Mesendoderm (in vitro differentiated cells): ENCODE data around the gene FOS.

ENCODE experiments used
- DNase-seq: peaks from one replicate; pipeline ENCODE4 v3.0.0; 2013
- H2AK5ac ChIP-seq: 2 replicates; pipeline ENCODE4 v1.6.1; 2013; ENCODE audit warnings: low read length, inconsistent platforms
- H2BK120ac ChIP-seq: 2 replicates; pipeline ENCODE4 v1.6.1; 2013; ENCODE audit warnings: low read depth, mild to moderate bottlenecking, low read length, moderate library complexity, mixed read lengths
- H2BK15ac ChIP-seq: replicated peaks from 2 replicates; pipeline ENCODE4 v1.6.1; 2013; ENCODE audit warnings: low read depth, mild to moderate bottlenecking, moderate library complexity
- H2BK5ac ChIP-seq: 2 replicates; pipeline ENCODE4 v1.6.1; 2013; ENCODE audit warnings: low read length, inconsistent platforms
- H3K18ac ChIP-seq: 2 replicates; pipeline ENCODE4 v1.6.1; 2013; ENCODE audit warnings: mild to moderate bottlenecking, low read length, mixed read lengths
- H3K23ac ChIP-seq: one replicate; pipeline ENCODE4 v1.6.1; 2013; ENCODE audit warnings: low read length
- H3K27ac ChIP-seq: 2 replicates; pipeline ENCODE4 v1.5.1; 2013; ENCODE audit warnings: low read depth, mild to moderate bottlenecking, inconsistent platforms, low read length, moderate library complexity
- H3K27me3 ChIP-seq: 2 replicates; pipeline ENCODE4 v1.6.1; 2013; ENCODE audit warnings: low read length, control low read depth, mild to moderate bottlenecking, inconsistent platforms; ENCODE audit not compliant: insufficient read depth, poor library complexity
- H3K36me3 ChIP-seq: 2 replicates; pipeline ENCODE4 v1.6.1; 2013; ENCODE audit warnings: low read length, inconsistent platforms; ENCODE audit not compliant: control insufficient read depth, insufficient read depth
- H3K4ac ChIP-seq: one replicate; pipeline ENCODE4 v1.6.1; 2013; ENCODE audit warnings: low read depth, mild to moderate bottlenecking, low read length, moderate library complexity
- H3K4me1 ChIP-seq: 2 replicates; pipeline ENCODE4 v1.6.1; 2013; ENCODE audit warnings: low read depth, low read length, inconsistent platforms; ENCODE audit not compliant: control insufficient read depth
- H3K4me2 ChIP-seq: 2 replicates; pipeline ENCODE4 v1.6.1; 2013; ENCODE audit warnings: low read length
- H3K4me3 ChIP-seq: 2 replicates; pipeline ENCODE4 v1.5.1; 2013; ENCODE audit warnings: mild to moderate bottlenecking, low read length
- H3K56ac ChIP-seq: one replicate; pipeline ENCODE4 v1.6.1; 2013; ENCODE audit warnings: low read length
- H3K79me1 ChIP-seq: 2 replicates; pipeline ENCODE4 v1.6.1; 2013; ENCODE audit warnings: low read length, inconsistent platforms
- H3K79me2 ChIP-seq: 2 replicates; pipeline ENCODE4 v1.6.1; 2013; ENCODE audit warnings: mild to moderate bottlenecking, low read length; ENCODE audit not compliant: control insufficient read depth, insufficient read depth
- H3K9ac ChIP-seq: 2 replicates; pipeline ENCODE4 v1.6.1; 2013; ENCODE audit warnings: low read length, inconsistent platforms
- H4K5ac ChIP-seq: one replicate; pipeline ENCODE4 v1.6.1; 2013; ENCODE audit warnings: low read length
- H4K8ac ChIP-seq: one replicate; pipeline ENCODE4 v1.6.1; 2013; ENCODE audit warnings: low read depth, mild to moderate bottlenecking, control low read depth, low read length, moderate library complexity
- WGBS: extraction: QIAGEN DNeasy Blood & Tissue Kit; methylation state at CpG from one replicate; pipeline ENCODE4 v1.1.7; 2013; ENCODE audit warnings: low lambda C conversion rate, missing lambda C conversion rate; ENCODE audit not compliant: insufficient coverage; ENCODE audit errors: extremely low coverage; 5-methylcytosine and 5-hydroxymethylcytosine counted together

FOS gene

GRCh38 chr14:75320196-75320595 lies 41.6 kb downstream of the FOS start:
- Histone ChIP-seq H3K27ac (no peak overlapping the region), H2AK5ac (no peak overlapping the region), H3K79me1 (no peaks in the 10 kb centered on the region), H3K79me2 (no peaks in the 10 kb centered on the region), H3K4ac (no peak overlapping the region), H2BK15ac (no peak overlapping the region), H3K23ac (no peak overlapping the region), H3K4me1 (no peaks in the 10 kb centered on the region), H4K8ac (no peak overlapping the region), H4K5ac (no peak overlapping the region), H2BK5ac (no peak overlapping the region), H3K56ac (no peak overlapping the region), H3K4me3 (no peak overlapping the region), H3K36me3 (no peaks in the 10 kb centered on the region), H2BK120ac (no peak overlapping the region), H3K27me3 (no peaks in the 10 kb centered on the region), H3K4me2 (no peak overlapping the region), H3K9ac (no peak overlapping the region), H3K18ac (no peak overlapping the region)
- no peak for DNase-seq
- no CpG with 5 or more reads among the region's 7 CpGs for WGBS

- Histone ChIP-seq H2BK120ac (no peak overlapping the region), H4K8ac (no peak overlapping the region), H3K27ac (no peak overlapping the region), H3K4me3 (no peak overlapping the region), H3K18ac (no peak overlapping the region), H3K4me2 (no peak overlapping the region), H3K79me1 (no peaks in the 10 kb centered on the region), H2AK5ac (no peak overlapping the region), H2BK5ac (no peak overlapping the region), H3K9ac (no peak overlapping the region), H3K56ac (no peak overlapping the region), H3K4me1 (no peaks in the 10 kb centered on the region), H3K23ac (no peak overlapping the region), H2BK15ac (no peak overlapping the region), H4K5ac (no peak overlapping the region), H3K4ac (no peak overlapping the region), H3K79me2 (no peaks in the 10 kb centered on the region), H3K27me3 (no peaks in the 10 kb centered on the region), H3K36me3 (no peaks in the 10 kb centered on the region)
- peak; percentile 53 for DNase-seq
- no CpG with 5 or more reads among the region's 1 CpG for WGBS
These were observed 44.1 kb downstream of the FOS start for GRCh38 chr14:75322746-75323145.

GRCh38 chr14:75323571-75323970 lies 44.9 kb downstream of the FOS start:
- Histone ChIP-seq H3K23ac (no peak overlapping the region), H3K79me1 (no peaks in the 10 kb centered on the region), H3K18ac (no peak overlapping the region), H3K79me2 (no peaks in the 10 kb centered on the region), H3K9ac (no peak overlapping the region), H4K5ac (no peak overlapping the region), H3K27me3 (no peaks in the 10 kb centered on the region), H2BK120ac (no peak overlapping the region), H3K4me3 (no peak overlapping the region), H4K8ac (no peak overlapping the region), H2AK5ac (no peak overlapping the region), H3K4me1 (no peaks in the 10 kb centered on the region), H3K4ac (no peak overlapping the region), H2BK5ac (no peak overlapping the region), H3K4me2 (no peak overlapping the region), H2BK15ac (no peak overlapping the region), H3K56ac (no peak overlapping the region), H3K36me3 (no peaks in the 10 kb centered on the region), H3K27ac (no peak overlapping the region)
- no peak for DNase-seq
- WGBS, result no CpG with 5 or more reads among the region's 6 CpGs

GRCh38 chr14:75328558-75329155 lies 50.0 kb downstream of the FOS start:
- Histone ChIP-seq H3K36me3 (no peaks in the 10 kb centered on the region), H2BK5ac (no peak overlapping the region), H3K79me1 (no peaks in the 10 kb centered on the region), H3K4me1 (no peaks in the 10 kb centered on the region), H3K79me2 (no peaks in the 10 kb centered on the region), H3K56ac (no peak overlapping the region), H2BK120ac (no peak overlapping the region), H4K5ac (no peak overlapping the region), H4K8ac (no peak overlapping the region), H3K9ac (no peak overlapping the region), H2BK15ac (no peak overlapping the region), H3K4me2 (no peak overlapping the region), H3K4ac (no peak overlapping the region), H3K4me3 (no peak overlapping the region), H3K27ac (no peak overlapping the region), H3K23ac (no peak overlapping the region), H2AK5ac (no peak overlapping the region), H3K18ac (no peak overlapping the region), H3K27me3 (no peaks in the 10 kb centered on the region)
- WGBS, result no CpG with 5 or more reads among the region's 5 CpGs
- DNase-seq, result no peak

- Histone ChIP-seq H3K36me3 (no peaks in the 10 kb centered on the region), H4K5ac (no peak overlapping the region), H3K56ac (no peak overlapping the region), H2BK15ac (no peak overlapping the region), H3K4me3 (no peak overlapping the region), H3K9ac (no peak overlapping the region), H3K27ac (no peak overlapping the region), H3K4ac (no peak overlapping the region), H3K79me2 (no peaks in the 10 kb centered on the region), H3K27me3 (no peaks in the 10 kb centered on the region), H2AK5ac (no peak overlapping the region), H2BK5ac (no peak overlapping the region), H3K4me2 (no peak overlapping the region), H4K8ac (no peak overlapping the region), H3K79me1 (no peaks in the 10 kb centered on the region), H2BK120ac (no peak overlapping the region), H3K4me1 (no peaks in the 10 kb centered on the region), H3K23ac (no peak overlapping the region), H3K18ac (no peak overlapping the region)
- DNase-seq, result no peak
These were observed 50.7 kb downstream of the FOS start for GRCh38 chr14:75329369-75329768.

GRCh38 chr14:75331471-75331870 lies 52.8 kb downstream of the FOS start:
- H2BK120ac ChIP-seq, result no peak overlapping the region
- no peaks in the 10 kb centered on the region for H3K79me2 ChIP-seq
- H3K36me3 ChIP-seq, result no peaks in the 10 kb centered on the region
- no peak overlapping the region for H2AK5ac ChIP-seq
- no peak overlapping the region for H3K4ac ChIP-seq
- H3K27ac ChIP-seq, result no peak overlapping the region
- H3K4me1 ChIP-seq, result no peaks in the 10 kb centered on the region
- no peak overlapping the region for H2BK5ac ChIP-seq
- H3K23ac ChIP-seq, result no peak overlapping the region
- H3K56ac ChIP-seq, result no peak overlapping the region
- no peak overlapping the region for H2BK15ac ChIP-seq
- no peak overlapping the region for H3K18ac ChIP-seq
- no peaks in the 10 kb centered on the region for H3K27me3 ChIP-seq
- H3K9ac ChIP-seq, result no peak overlapping the region
- no peaks in the 10 kb centered on the region for H3K79me1 ChIP-seq
- no peak overlapping the region for H4K8ac ChIP-seq
- no peak for DNase-seq
- no peak overlapping the region for H4K5ac ChIP-seq
- H3K4me2 ChIP-seq, result no peak overlapping the region
- H3K4me3 ChIP-seq, result no peak overlapping the region
- WGBS, result no CpG with 5 or more reads among the region's 1 CpG
